Activated naive CD8-positive, alpha-beta T cell treated with anti-CD3 and anti-CD28 coated beads, Interleukin-2, amount 50 U/mL, for 24 hours (primary cell): ENCODE measurements around the gene GLB1L3.
"Not testable (repeated sequence)": the region's sequence is repeated elsewhere in the genome, so short reads cannot be mapped to it uniquely, and the experiment has no call there.

Experiments
- ATAC-seq: fragments of 150-1000 bp; cut with Tn5 transposase; one replicate; pipeline ENCODE4 v1.10.0; 2021
- DNase-seq: peaks from one replicate; pipeline ENCODE4 v3.0.0; 2021
- H3K27ac Mint-ChIP-seq: one replicate; pipeline ENCODE4 v1.8.0; 2021; ENCODE audit warnings: mild to moderate bottlenecking, mixed read lengths
- H3K27me3 Mint-ChIP-seq: one replicate; pipeline ENCODE4 v1.8.0; 2021; ENCODE audit warnings: mixed read lengths
- H3K36me3 Mint-ChIP-seq: one replicate; pipeline ENCODE4 v1.8.0; 2021; ENCODE audit warnings: low read depth, mixed read lengths
- H3K4me1 Mint-ChIP-seq: one replicate; pipeline ENCODE4 v1.8.0; 2021; ENCODE audit warnings: mixed read lengths
- H3K4me3 Mint-ChIP-seq: one replicate; pipeline ENCODE4 v1.8.0; 2021; ENCODE audit warnings: mild to moderate bottlenecking, moderate library complexity, mixed read lengths
- H3K9me3 Mint-ChIP-seq: one replicate; pipeline ENCODE4 v1.8.0; 2021; ENCODE audit warnings: mixed read lengths

GLB1L3 gene

GRCh38 chr11:134277183-134278001 is 1.2 kb downstream of the GLB1L3 start:
- H3K27ac Mint-ChIP-seq = peak overlapping the region; percentile 63
- no peaks in the 10 kb centered on the region for H3K9me3 Mint-ChIP-seq
- DNase-seq (no peak), ATAC-seq (no peak)
- H3K27me3 Mint-ChIP-seq = peaks cover 12% of the 10 kb centered on the region
- H3K36me3 Mint-ChIP-seq = peaks cover 8% of the 10 kb centered on the region
- H3K4me3 Mint-ChIP-seq = peak overlapping the region; percentile 81
- H3K4me1 Mint-ChIP-seq = peaks cover 35% of the 10 kb centered on the region

GRCh38 chr11:134278356-134278755 is 2.2 kb downstream of the GLB1L3 start:
- Mint-ChIP-seq H3K36me3 (peaks cover 8% of the 10 kb centered on the region), H3K4me3 (no peak overlapping the region), H3K27me3 (peaks cover 10% of the 10 kb centered on the region), H3K4me1 (peaks cover 25% of the 10 kb centered on the region), H3K9me3 (no peaks in the 10 kb centered on the region), H3K27ac (no peak overlapping the region)
- no peak for DNase-seq
- no peak for ATAC-seq

GRCh38 chr11:134281635-134282034 is 5.5 kb downstream of the GLB1L3 start:
- ATAC-seq = peak; percentile 18
- not testable (repeated sequence) for H3K4me3 Mint-ChIP-seq, H3K4me1 Mint-ChIP-seq, H3K27me3 Mint-ChIP-seq, H3K36me3 Mint-ChIP-seq, H3K27ac Mint-ChIP-seq, H3K9me3 Mint-ChIP-seq, DNase-seq

- ATAC-seq (no peak), DNase-seq (no peak)
- Mint-ChIP-seq H3K4me3 (no peak overlapping the region), H3K27me3 (peaks cover 7% of the 10 kb centered on the region), H3K36me3 (peaks cover 5% of the 10 kb centered on the region), H3K9me3 (no peaks in the 10 kb centered on the region), H3K4me1 (no peaks in the 10 kb centered on the region), H3K27ac (no peak overlapping the region)
Measured at GRCh38 chr11:134282121-134283045, 6.2 kb downstream of the GLB1L3 start.

- H3K27me3 Mint-ChIP-seq = peaks cover 5% of the 10 kb centered on the region
- no peak overlapping the region for H3K27ac Mint-ChIP-seq
- ATAC-seq = no peak
Measured at GRCh38 chr11:134283461-134284230, 7.5 kb downstream of the GLB1L3 start.

GRCh38 chr11:134284349-134284748 is 8.2 kb downstream of the GLB1L3 start:
- not testable (repeated sequence) for H3K9me3 Mint-ChIP-seq, H3K27ac Mint-ChIP-seq, H3K4me3 Mint-ChIP-seq, H3K4me1 Mint-ChIP-seq, DNase-seq, ATAC-seq, H3K36me3 Mint-ChIP-seq, H3K27me3 Mint-ChIP-seq

More at GRCh38 chr11:134283461-134284230, 7.5 kb downstream of the GLB1L3 start:
- Mint-ChIP-seq H3K36me3 (peaks cover 1% of the 10 kb centered on the region), H3K4me1 (no peaks in the 10 kb centered on the region), H3K4me3 (no peak overlapping the region), H3K9me3 (no peaks in the 10 kb centered on the region)
- no peak for DNase-seq

- Mint-ChIP-seq H3K9me3 (no peaks in the 10 kb centered on the region), H3K4me3 (no peak overlapping the region), H3K27me3 (no peaks in the 10 kb centered on the region), H3K4me1 (no peaks in the 10 kb centered on the region), H3K36me3 (no peaks in the 10 kb centered on the region), H3K27ac (no peak overlapping the region)
- DNase-seq (no peak), ATAC-seq (no peak)
Measured at GRCh38 chr11:134287561-134287960, 11.4 kb downstream of the GLB1L3 start.

- Mint-ChIP-seq H3K36me3 (no peaks in the 10 kb centered on the region), H3K4me3 (no peak overlapping the region), H3K4me1 (no peaks in the 10 kb centered on the region), H3K27ac (no peak overlapping the region), H3K27me3 (no peaks in the 10 kb centered on the region), H3K9me3 (no peaks in the 10 kb centered on the region)
- ATAC-seq (no peak), DNase-seq (no peak)
Measured at GRCh38 chr11:134288486-134288885, 12.3 kb downstream of the GLB1L3 start.

- H3K9me3 Mint-ChIP-seq = no peaks in the 10 kb centered on the region
- DNase-seq = no peak
- H3K27ac Mint-ChIP-seq = peak overlapping the region; percentile 36
- no peak overlapping the region for H3K4me3 Mint-ChIP-seq
- ATAC-seq = no peak
- H3K4me1 Mint-ChIP-seq = no peaks in the 10 kb centered on the region
- H3K36me3 Mint-ChIP-seq = no peaks in the 10 kb centered on the region
- H3K27me3 Mint-ChIP-seq = no peaks in the 10 kb centered on the region
Measured at GRCh38 chr11:134289167-134289566, 13.0 kb downstream of the GLB1L3 start.

- Mint-ChIP-seq H3K4me3 (no peak overlapping the region), H3K27me3 (no peaks in the 10 kb centered on the region), H3K9me3 (no peaks in the 10 kb centered on the region), H3K4me1 (no peaks in the 10 kb centered on the region), H3K36me3 (no peaks in the 10 kb centered on the region), H3K27ac (no peak overlapping the region)
- no peak for DNase-seq
- ATAC-seq = no peak
Measured at GRCh38 chr11:134289789-134290188, 13.6 kb downstream of the GLB1L3 start.

- H3K4me1 Mint-ChIP-seq = no peaks in the 10 kb centered on the region
- DNase-seq (no peak), ATAC-seq (no peak)
- no peaks in the 10 kb centered on the region for H3K36me3 Mint-ChIP-seq
- no peak overlapping the region for H3K4me3 Mint-ChIP-seq
- no peak overlapping the region for H3K27ac Mint-ChIP-seq
- H3K9me3 Mint-ChIP-seq = no peaks in the 10 kb centered on the region
- H3K27me3 Mint-ChIP-seq = no peaks in the 10 kb centered on the region
Measured at GRCh38 chr11:134290646-134291045, 14.5 kb downstream of the GLB1L3 start.

- Mint-ChIP-seq H3K4me1 (no peaks in the 10 kb centered on the region), H3K27ac (no peak overlapping the region), H3K4me3 (no peak overlapping the region), H3K27me3 (no peaks in the 10 kb centered on the region), H3K36me3 (no peaks in the 10 kb centered on the region), H3K9me3 (no peaks in the 10 kb centered on the region)
- ATAC-seq (no peak), DNase-seq (no peak)
Measured at GRCh38 chr11:134291196-134291595, 15.0 kb downstream of the GLB1L3 start.

- Mint-ChIP-seq H3K4me1 (no peaks in the 10 kb centered on the region), H3K27ac (no peak overlapping the region), H3K27me3 (no peaks in the 10 kb centered on the region)
Measured at GRCh38 chr11:134292661-134293060, 16.5 kb downstream of the GLB1L3 start.

More at GRCh38 chr11:134292661-134293060, 16.5 kb downstream of the GLB1L3 start:
- Mint-ChIP-seq H3K36me3 (no peaks in the 10 kb centered on the region), H3K9me3 (no peaks in the 10 kb centered on the region), H3K4me3 (no peak overlapping the region)
- ATAC-seq (no peak), DNase-seq (no peak)
